HG02798 (cell line): Measurements from ENCODE around the gene PLK5.
"Not testable (repeated sequence)": the region's sequence is repeated elsewhere in the genome, so short reads cannot be mapped to it uniquely, and the experiment has no call there.

ENCODE experiments used
- ATAC-seq: cut with Tn5 transposase; IDR thresholded peaks from one replicate; pipeline ENCODE4 v1.9.1; 2021; ENCODE audit warnings: mild to moderate bottlenecking; ENCODE audit not compliant: unreplicated experiment, poor library complexity

Gene PLK5

GRCh38 chr19:1523412-1524286 lies at the start of gene PLK5:
PLK5 (plus strand) TSS chr19:1524077; CDS start chr19:1526997, 2,920 bp downstream.
- no peak for ATAC-seq

- ATAC-seq, result no peak
These were observed 49.0 kb upstream of the PLK5 start for GRCh38 chr19:1474765-1475351.

GRCh38 chr19:1475751-1476437 lies 48.0 kb upstream of the PLK5 start:
- ATAC-seq, result no peak

GRCh38 chr19:1477056-1477455 lies 46.8 kb upstream of the PLK5 start:
- not testable (repeated sequence) for ATAC-seq

- peak; percentile 91 for ATAC-seq
These were observed 44.8 kb upstream of the PLK5 start, which contains the start of gene C19orf25 for GRCh38 chr19:1478934-1479707. C19orf25 (minus strand) TSS chr19:1479215; CDS start chr19:1478903, 312 bp downstream.

- ATAC-seq, result no peak
These were observed 42.5 kb upstream of the PLK5 start for GRCh38 chr19:1481224-1481892.

GRCh38 chr19:1481893-1482360 lies 42.0 kb upstream of the PLK5 start:
- no peak for ATAC-seq

- no peak for ATAC-seq
These were observed 41.3 kb upstream of the PLK5 start for GRCh38 chr19:1482361-1483130.

- ATAC-seq, result no peak
These were observed 40.5 kb upstream of the PLK5 start for GRCh38 chr19:1483131-1483978.

GRCh38 chr19:1483979-1484428 lies 39.9 kb upstream of the PLK5 start:
- no peak for ATAC-seq

- no peak for ATAC-seq
These were observed 36.9 kb upstream of the PLK5 start for GRCh38 chr19:1486720-1487575.

GRCh38 chr19:1487576-1488281 lies 36.1 kb upstream of the PLK5 start:
- no peak for ATAC-seq

GRCh38 chr19:1488282-1488601 lies 35.6 kb upstream of the PLK5 start:
- no peak for ATAC-seq

- no peak for ATAC-seq
These were observed 34.2 kb upstream of the PLK5 start for GRCh38 chr19:1489463-1490310.

- peak; percentile 87 for ATAC-seq
These were observed 33.4 kb upstream of the PLK5 start, which contains the start of gene PCSK4 for GRCh38 chr19:1490311-1491113. PCSK4 (minus strand) TSS chr19:1490350; CDS start chr19:1490346, 4 bp downstream.
